ENCODE results near the gene KLHL26.

KLHL26 gene

DNA sequence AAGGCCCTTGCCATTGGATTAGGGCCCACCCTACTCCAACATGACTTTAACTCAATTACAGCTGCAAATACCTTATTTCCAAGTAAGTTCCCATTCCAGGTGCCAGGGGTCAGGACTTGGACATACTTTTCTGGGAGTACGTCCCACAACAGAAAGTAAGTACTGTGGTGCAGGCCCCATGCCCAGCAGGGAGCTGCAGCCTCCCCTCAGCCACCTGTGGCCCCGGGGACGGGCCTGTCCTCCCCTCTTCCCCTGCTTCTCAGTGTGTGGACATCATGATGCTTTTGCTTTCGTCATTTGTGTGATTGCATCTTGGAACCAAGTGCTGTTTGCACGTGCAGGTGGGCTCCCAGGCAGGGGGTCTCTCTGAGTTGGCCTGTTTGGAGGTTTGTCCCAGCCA lies 78.6 kb downstream of the KLHL26 start:
- Histone ChIP-seq H3K27me3 (no peaks in the 10 kb centered on the region), H3K4me3 (ENCODE audit: low read depth in 1 of 2, low read length in 1 of 2) (no peak overlapping the region)

DNA sequence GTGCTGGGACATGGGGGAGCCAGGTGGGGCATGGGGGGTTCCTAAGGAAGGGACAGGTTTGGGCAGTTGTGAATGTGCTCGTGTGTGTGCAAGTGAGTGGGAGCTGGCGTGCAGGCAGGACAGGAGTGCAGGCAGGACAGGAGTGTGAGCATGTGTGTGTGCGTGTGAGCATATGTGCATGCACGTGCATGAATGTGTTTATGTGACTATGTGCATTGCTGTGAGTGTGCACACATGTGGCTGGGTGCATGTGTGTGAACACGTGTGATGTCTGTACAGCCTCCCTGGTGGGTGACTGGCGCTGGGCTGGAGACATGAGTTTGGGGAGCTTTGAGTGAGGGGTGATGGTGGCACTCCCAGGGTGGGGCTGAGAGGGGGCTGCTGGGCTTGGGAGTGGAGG lies 80.0 kb downstream of the KLHL26 start:
- no peak overlapping the region for H3K27ac ChIP-seq
- TF ChIP-seq, protein P1, sequence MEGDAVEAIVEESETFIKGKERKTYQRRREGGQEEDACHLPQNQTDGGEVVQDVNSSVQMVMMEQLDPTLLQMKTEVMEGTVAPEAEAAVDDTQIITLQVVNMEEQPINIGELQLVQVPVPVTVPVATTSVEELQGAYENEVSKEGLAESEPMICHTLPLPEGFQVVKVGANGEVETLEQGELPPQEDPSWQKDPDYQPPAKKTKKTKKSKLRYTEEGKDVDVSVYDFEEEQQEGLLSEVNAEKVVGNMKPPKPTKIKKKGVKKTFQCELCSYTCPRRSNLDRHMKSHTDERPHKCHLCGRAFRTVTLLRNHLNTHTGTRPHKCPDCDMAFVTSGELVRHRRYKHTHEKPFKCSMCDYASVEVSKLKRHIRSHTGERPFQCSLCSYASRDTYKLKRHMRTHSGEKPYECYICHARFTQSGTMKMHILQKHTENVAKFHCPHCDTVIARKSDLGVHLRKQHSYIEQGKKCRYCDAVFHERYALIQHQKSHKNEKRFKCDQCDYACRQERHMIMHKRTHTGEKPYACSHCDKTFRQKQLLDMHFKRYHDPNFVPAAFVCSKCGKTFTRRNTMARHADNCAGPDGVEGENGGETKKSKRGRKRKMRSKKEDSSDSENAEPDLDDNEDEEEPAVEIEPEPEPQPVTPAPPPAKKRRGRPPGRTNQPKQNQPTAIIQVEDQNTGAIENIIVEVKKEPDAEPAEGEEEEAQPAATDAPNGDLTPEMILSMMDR (IDR thresholded peaks at IDR 0.05), result no peak
- H3K9me3 ChIP-seq, result no peaks in the 10 kb centered on the region
- no peak overlapping the region for H3K4me3 ChIP-seq (ENCODE audit: low read depth in 1 of 2, low read length in 1 of 2)
- no peaks in the 10 kb centered on the region for H3K4me1 ChIP-seq (ENCODE audit: control insufficient read depth in 1 of 2, insufficient read depth in 1 of 2, low read depth in 1 of 2, low read length in 1 of 2)
- H3K27me3 ChIP-seq, result no peaks in the 10 kb centered on the region
- H3K36me3 ChIP-seq, result no peaks in the 10 kb centered on the region

More for the DNA sequence above, 78.6 kb downstream of the KLHL26 start:
- H3K27ac ChIP-seq, result no peak overlapping the region
- H3K4me1 ChIP-seq (ENCODE audit: control insufficient read depth in 1 of 2, insufficient read depth in 1 of 2, low read depth in 1 of 2, low read length in 1 of 2), result no peaks in the 10 kb centered on the region
- H3K9me3 ChIP-seq, result no peaks in the 10 kb centered on the region
- H3K36me3 ChIP-seq, result no peaks in the 10 kb centered on the region
- TF ChIP-seq, protein P1 (IDR thresholded peaks at IDR 0.05), result no peak

DNA sequence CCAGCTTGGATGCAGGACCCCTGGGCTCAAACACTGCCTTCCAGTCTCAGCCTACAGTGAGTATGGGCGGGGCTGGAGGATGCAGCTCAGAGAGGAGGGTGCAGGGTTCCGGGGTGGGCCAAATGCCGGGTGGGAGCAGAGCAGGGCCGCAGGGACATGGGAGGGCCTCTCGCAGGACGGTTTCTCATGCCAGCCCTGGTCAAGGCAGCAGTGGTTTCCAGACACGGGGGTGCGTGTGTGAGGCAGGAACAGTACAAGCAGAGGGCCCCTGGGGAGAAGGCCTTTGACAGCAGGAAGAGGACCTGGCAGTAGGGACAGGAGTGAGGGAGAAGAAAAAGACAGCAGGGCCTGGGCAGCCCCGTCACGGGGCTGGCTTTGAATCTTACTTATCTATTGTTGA lies 80.8 kb downstream of the KLHL26 start:
- Histone ChIP-seq H3K36me3 (no peaks in the 10 kb centered on the region), H3K4me1 (ENCODE audit: control insufficient read depth in 1 of 2, insufficient read depth in 1 of 2, low read depth in 1 of 2, low read length in 1 of 2) (no peaks in the 10 kb centered on the region), H3K27me3 (no peaks in the 10 kb centered on the region), H3K4me3 (ENCODE audit: low read depth in 1 of 2, low read length in 1 of 2) (no peak overlapping the region), H3K9me3 (no peaks in the 10 kb centered on the region), H3K27ac (no peak overlapping the region)
- TF ChIP-seq, protein P1 (IDR thresholded peaks at IDR 0.05), result no peak

DNA sequence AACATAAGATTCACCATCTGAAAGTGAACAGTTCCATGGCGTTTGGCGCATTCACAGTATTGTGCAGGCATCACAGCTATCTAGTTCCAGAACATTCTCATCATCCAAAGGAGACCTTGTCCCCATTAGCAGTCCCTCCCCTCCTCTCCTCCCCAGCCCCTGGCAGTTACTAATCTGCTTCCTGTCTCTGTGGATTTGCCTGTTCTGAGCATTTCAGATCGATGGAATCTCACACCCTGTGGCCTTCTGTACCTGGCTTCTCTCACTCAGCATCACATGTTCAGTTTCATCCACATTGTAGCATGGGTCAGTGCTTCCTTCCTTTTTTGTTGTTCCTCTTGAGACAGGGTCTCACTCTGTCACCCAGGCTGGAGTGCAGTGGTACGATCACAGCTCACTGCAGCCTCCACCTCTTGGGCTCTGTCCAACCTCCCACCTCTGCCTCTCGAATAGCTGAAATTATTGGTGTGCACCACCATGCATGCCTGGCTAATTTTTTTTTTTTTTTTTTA lies 81.2 kb downstream of the KLHL26 start:
- TF ChIP-seq, protein P1 (IDR thresholded peaks at IDR 0.05), result no peak
- no peaks in the 10 kb centered on the region for H3K9me3 ChIP-seq

DNA sequence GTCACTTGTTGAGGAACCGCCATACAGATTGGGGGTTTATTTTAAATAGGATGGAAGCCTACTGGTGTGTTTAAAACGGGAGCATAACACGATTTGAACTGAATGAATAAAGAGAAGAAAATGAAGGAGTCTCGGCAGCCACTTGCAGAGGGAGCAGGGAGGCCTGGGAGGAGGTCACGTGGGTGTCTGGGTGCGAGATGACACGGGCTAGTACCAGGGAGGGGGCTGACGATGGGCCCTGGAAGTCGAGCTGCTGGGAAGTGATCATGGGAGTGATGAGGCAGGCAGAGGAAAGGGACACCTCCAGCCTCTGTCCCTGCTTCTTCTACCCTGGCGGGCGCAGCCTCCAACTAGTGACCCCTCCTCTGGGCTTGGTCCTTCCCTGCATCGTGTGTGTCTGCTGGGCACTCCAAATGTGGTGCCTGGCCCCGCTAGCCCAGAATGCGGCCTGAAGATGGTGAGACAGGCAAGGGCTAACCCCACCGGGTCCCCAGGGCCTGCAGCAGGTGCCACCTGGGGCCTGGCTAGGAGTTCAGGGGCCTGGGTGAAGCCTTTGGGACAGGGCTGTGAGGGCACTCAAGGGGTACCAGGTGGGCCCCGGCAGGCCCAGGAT lies 82.1 kb downstream of the KLHL26 start:
- H3K27me3 ChIP-seq, result no peaks in the 10 kb centered on the region
- H3K9me3 ChIP-seq, result no peaks in the 10 kb centered on the region
- H3K4me3 ChIP-seq (ENCODE audit: low read depth in 1 of 2, low read length in 1 of 2), result no peak overlapping the region
- TF ChIP-seq, protein P1 (IDR thresholded peaks at IDR 0.05), result no peak
- H3K27ac ChIP-seq, result no peak overlapping the region
- no peaks in the 10 kb centered on the region for H3K36me3 ChIP-seq
- H3K4me1 ChIP-seq (ENCODE audit: control insufficient read depth in 1 of 2, insufficient read depth in 1 of 2, low read depth in 1 of 2, low read length in 1 of 2), result no peaks in the 10 kb centered on the region

More for the DNA sequence above, 81.2 kb downstream of the KLHL26 start:
- no peak overlapping the region for H3K27ac ChIP-seq
- no peaks in the 10 kb centered on the region for H3K36me3 ChIP-seq
- H3K27me3 ChIP-seq, result no peaks in the 10 kb centered on the region
- H3K4me1 ChIP-seq (ENCODE audit: control insufficient read depth in 1 of 2, insufficient read depth in 1 of 2, low read depth in 1 of 2, low read length in 1 of 2), result no peaks in the 10 kb centered on the region
- no peak overlapping the region for H3K4me3 ChIP-seq (ENCODE audit: low read depth in 1 of 2, low read length in 1 of 2)
